GM18526 (cell line): Measurements from ENCODE around the gene IFITM2.

Experiments
- POLR2A ChIP-seq: IDR thresholded peaks from 3 replicates; pipeline ENCODE4 v1.6.1; 2011; ENCODE audit not compliant: insufficient read length; ENCODE audit errors: extremely low read depth

Gene IFITM2

GRCh38 chr11:297051-297585, 10.5 kb upstream of the IFITM2 start:
- TF ChIP-seq POLR2A, result no peak

- no peak for TF ChIP-seq POLR2A
Observed at GRCh38 chr11:297586-298405, 9.8 kb upstream of the IFITM2 start.

GRCh38 chr11:298406-299065, 9.1 kb upstream of the IFITM2 start:
- no peak for TF ChIP-seq POLR2A

- no peak for TF ChIP-seq POLR2A
Observed at GRCh38 chr11:299081-299891, 8.3 kb upstream of the IFITM2 start, which contains the start of gene IFITM5. IFITM5 (minus strand) TSS chr11:299526; CDS start chr11:299490, 36 bp downstream.

GRCh38 chr11:299951-300735, 7.5 kb upstream of the IFITM2 start:
- TF ChIP-seq POLR2A, result no peak

GRCh38 chr11:303363-303762, 4.3 kb upstream of the IFITM2 start:
- no peak for TF ChIP-seq POLR2A

GRCh38 chr11:304061-304506, 3.5 kb upstream of the IFITM2 start:
- TF ChIP-seq POLR2A, result no peak

GRCh38 chr11:304915-305843, 2.4 kb upstream of the IFITM2 start:
- TF ChIP-seq POLR2A, result no peak

- no peak for TF ChIP-seq POLR2A
Observed at GRCh38 chr11:305844-306211, 1.8 kb upstream of the IFITM2 start.

GRCh38 chr11:306645-307371, 808 bp upstream of the IFITM2 start:
- no peak for TF ChIP-seq POLR2A

GRCh38 chr11:312092-312816, 4.6 kb downstream of the IFITM2 start:
- TF ChIP-seq POLR2A, result peak; percentile 9

GRCh38 chr11:313304-313786, 5.7 kb downstream of the IFITM2 start:
- TF ChIP-seq POLR2A, result no peak
